ENCODE data around the gene SVEP1.
"Not testable (repeated sequence)": the region's sequence is repeated elsewhere in the genome, so short reads cannot be mapped to it uniquely, and the experiment has no call there.

The SVEP1 gene

GRCh38 chr9:110579034-110579861 is at the start of gene SVEP1:
Gene SVEP1 (minus strand): TSS chr9:110579741. CDS start chr9:110579543, 198 bp downstream.
- no peak for DNase-seq (ENCODE audit: low read depth in 2 of 2, low spot score in 1 of 2)

GRCh38 chr9:110626101-110626829 is 46.7 kb upstream of the SVEP1 start:
- DNase-seq (ENCODE audit: low read depth in 2 of 2, low spot score in 1 of 2) = no peak

- no peak for DNase-seq (ENCODE audit: low read depth in 2 of 2, low spot score in 1 of 2)
Measured at GRCh38 chr9:110623462-110624025, 44.0 kb upstream of the SVEP1 start.

GRCh38 chr9:110622368-110622767 is 42.8 kb upstream of the SVEP1 start:
- no peak for DNase-seq (ENCODE audit: low read depth in 2 of 2, low spot score in 1 of 2)

- DNase-seq (ENCODE audit: low read depth in 2 of 2, low spot score in 1 of 2) = no peak
Measured at GRCh38 chr9:110620726-110621125, 41.2 kb upstream of the SVEP1 start.

- DNase-seq (ENCODE audit: low read depth in 2 of 2, low spot score in 1 of 2) = no peak
Measured at GRCh38 chr9:110619831-110620230, 40.3 kb upstream of the SVEP1 start.

- no peak for DNase-seq (ENCODE audit: low read depth in 2 of 2, low spot score in 1 of 2)
Measured at GRCh38 chr9:110615498-110615897, 36.0 kb upstream of the SVEP1 start.

GRCh38 chr9:110614576-110614975 is 35.0 kb upstream of the SVEP1 start:
- DNase-seq (ENCODE audit: low read depth in 2 of 2, low spot score in 1 of 2) = not testable (repeated sequence)

GRCh38 chr9:110606179-110606790 is 26.7 kb upstream of the SVEP1 start:
- no peak for DNase-seq (ENCODE audit: low read depth in 2 of 2, low spot score in 1 of 2)

GRCh38 chr9:110605565-110605964 is 26.0 kb upstream of the SVEP1 start:
- DNase-seq (ENCODE audit: low read depth in 2 of 2, low spot score in 1 of 2) = no peak

GRCh38 chr9:110604171-110604601 is 24.6 kb upstream of the SVEP1 start:
- DNase-seq (ENCODE audit: low read depth in 2 of 2, low spot score in 1 of 2) = no peak

GRCh38 chr9:110602281-110602680 is 22.7 kb upstream of the SVEP1 start:
- DNase-seq (ENCODE audit: low read depth in 2 of 2, low spot score in 1 of 2) = no peak

- DNase-seq (ENCODE audit: low read depth in 2 of 2, low spot score in 1 of 2) = no peak
Measured at GRCh38 chr9:110601098-110601497, 21.6 kb upstream of the SVEP1 start.

- DNase-seq (ENCODE audit: low read depth in 2 of 2, low spot score in 1 of 2) = no peak
Measured at GRCh38 chr9:110599468-110599867, 19.9 kb upstream of the SVEP1 start.

- DNase-seq (ENCODE audit: low read depth in 2 of 2, low spot score in 1 of 2) = no peak
Measured at GRCh38 chr9:110592044-110592830, 12.7 kb upstream of the SVEP1 start.

GRCh38 chr9:110591526-110591925 is 12.0 kb upstream of the SVEP1 start:
- no peak for DNase-seq (ENCODE audit: low read depth in 2 of 2, low spot score in 1 of 2)

GRCh38 chr9:110590816-110591215 is 11.3 kb upstream of the SVEP1 start:
- DNase-seq (ENCODE audit: low read depth in 2 of 2, low spot score in 1 of 2) = no peak

- DNase-seq (ENCODE audit: low read depth in 2 of 2, low spot score in 1 of 2) = no peak
Measured at GRCh38 chr9:110588296-110588695, 8.8 kb upstream of the SVEP1 start.

GRCh38 chr9:110583237-110583636 is 3.7 kb upstream of the SVEP1 start:
- no peak for DNase-seq (ENCODE audit: low read depth in 2 of 2, low spot score in 1 of 2)

GRCh38 chr9:110582156-110582555 is 2.6 kb upstream of the SVEP1 start:
- no peak for DNase-seq (ENCODE audit: low read depth in 2 of 2, low spot score in 1 of 2)

- no peak for DNase-seq (ENCODE audit: low read depth in 2 of 2, low spot score in 1 of 2)
Measured at GRCh38 chr9:110580850-110581249, 1.3 kb upstream of the SVEP1 start.
